Measurements from ENCODE around the gene SASH3.

The SASH3 gene

GRCh38 chrX:129843209-129843458, 63.4 kb downstream of the SASH3 start:
- peaks cover 12% of the 10 kb centered on the region in 2 experiments for H3K4me1 ChIP-seq (ENCODE audit: control insufficient read depth in 1 of 2, insufficient read depth in 1 of 2, low read depth in 1 of 2, low read length in 1 of 2)
- H3K36me3 ChIP-seq = no peaks in the 10 kb centered on the region
- TF ChIP-seq CTCF (IDR thresholded peaks at IDR 0.05) = no peak
- H3K9me3 ChIP-seq = no peaks in the 10 kb centered on the region
- H3K27ac ChIP-seq = no peak overlapping the region
- peak overlapping the region; percentile 67 to 71 for H3K4me3 ChIP-seq (ENCODE audit: low read depth in 1 of 2, low read length in 1 of 2)
- H3K27me3 ChIP-seq = no peaks in the 10 kb centered on the region

GRCh38 chrX:129843459-129844306, 63.9 kb downstream of the SASH3 start, which contains the start of gene ZDHHC9:
Gene ZDHHC9, minus strand, starts transcription at chrX:129843886. Its CDS starts 1,941 bp downstream, at chrX:129841945.
- no peaks in the 10 kb centered on the region for H3K9me3 ChIP-seq
- peak within 1 kb of the TSS; percentile 67 to 71 for H3K4me3 ChIP-seq (ENCODE audit: low read depth in 1 of 2, low read length in 1 of 2)
- no peak within 1 kb of the TSS for H3K27ac ChIP-seq
- no peak for TF ChIP-seq CTCF (IDR thresholded peaks at IDR 0.05)
- H3K4me1 ChIP-seq (ENCODE audit: control insufficient read depth in 1 of 2, insufficient read depth in 1 of 2, low read depth in 1 of 2, low read length in 1 of 2) = peaks cover 12% of the 10 kb centered on the region in 2 experiments
- no peaks in the 10 kb centered on the region for H3K36me3 ChIP-seq
- no peaks in the 10 kb centered on the region for H3K27me3 ChIP-seq

Measured in neutrophil (primary cell).